HUES48 (cell line): Measurements from ENCODE around the gene ZCCHC9.

Experiments used
- H3K27ac ChIP-seq: one replicate; pipeline ENCODE4 v1.7.0; 2013; ENCODE audit warnings: low read depth, low read length, inconsistent platforms
- H3K27me3 ChIP-seq: 2 replicates; pipeline ENCODE4 v1.6.1; 2013; ENCODE audit warnings: mild to moderate bottlenecking, low read length; ENCODE audit not compliant: control insufficient read depth, insufficient read depth
- H3K36me3 ChIP-seq: 2 replicates; pipeline ENCODE4 v1.6.1; 2013; ENCODE audit warnings: low read length; ENCODE audit not compliant: control insufficient read depth, insufficient read depth
- H3K4me1 ChIP-seq: 2 replicates; pipeline ENCODE4 v1.6.1; 2013; ENCODE audit warnings: mild to moderate bottlenecking, low read length; ENCODE audit not compliant: control insufficient read depth, insufficient read depth
- H3K4me3 ChIP-seq: 2 replicates; pipeline ENCODE4 v1.5.1; 2013; ENCODE audit warnings: mild to moderate bottlenecking, low read depth, low read length
- H3K9ac ChIP-seq: 2 replicates; pipeline ENCODE4 v1.6.1; 2013; ENCODE audit warnings: mild to moderate bottlenecking, low read depth, low read length, moderate library complexity
- H3K9me3 ChIP-seq: 2 replicates; pipeline ENCODE4 v1.6.1; 2013; ENCODE audit warnings: low read length; ENCODE audit not compliant: control insufficient read depth, insufficient read depth

ZCCHC9 gene

DNA sequence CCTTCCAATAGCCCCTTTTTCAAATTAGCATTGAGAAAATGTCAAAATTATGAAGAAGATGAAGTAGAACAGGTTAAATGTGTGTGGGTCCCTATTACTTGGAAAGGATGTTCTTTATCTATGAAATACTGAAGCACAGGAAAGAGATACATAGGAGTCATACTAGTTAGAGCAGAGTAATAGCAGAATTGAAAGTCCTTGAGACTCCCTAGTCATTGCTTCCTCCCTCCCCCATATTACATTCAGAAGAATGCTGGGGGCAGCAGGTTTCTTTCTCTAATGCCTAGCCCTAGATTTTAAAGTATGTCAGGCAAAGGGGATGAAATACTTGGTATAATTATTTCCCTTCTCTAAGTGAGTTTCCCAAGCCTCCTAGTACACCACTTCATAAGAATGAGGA is 4.4 kb downstream of the ZCCHC9 start:
- H3K27me3 ChIP-seq = no peaks in the 10 kb centered on the region
- no peak overlapping the region for H3K4me3 ChIP-seq
- no peak overlapping the region for H3K27ac ChIP-seq
- no peak overlapping the region for H3K9ac ChIP-seq
- H3K36me3 ChIP-seq = peaks cover 30% of the 10 kb centered on the region
- H3K4me1 ChIP-seq = peaks cover 4% of the 10 kb centered on the region; the same call in 1 of the 2 replicates
- no peaks in the 10 kb centered on the region for H3K9me3 ChIP-seq

DNA sequence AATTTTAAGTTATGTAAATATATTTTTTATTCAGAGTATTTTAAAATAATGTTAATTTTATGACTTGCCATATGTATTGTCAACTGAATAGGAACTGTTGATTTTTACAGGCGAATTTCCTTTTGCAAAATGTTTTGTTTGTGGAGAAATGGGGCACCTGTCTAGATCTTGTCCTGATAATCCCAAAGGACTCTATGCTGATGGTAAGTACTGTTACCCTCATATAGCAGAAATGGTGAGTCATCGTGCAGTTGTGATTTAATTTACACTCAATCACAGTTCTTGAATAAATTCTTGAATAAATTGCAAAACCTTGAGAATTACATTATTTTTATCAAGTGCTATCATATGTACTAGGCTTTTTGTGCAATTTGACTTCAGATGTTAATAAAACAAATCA is 7.4 kb downstream of the ZCCHC9 start:
- Histone ChIP-seq H3K27me3 (no peaks in the 10 kb centered on the region), H3K27ac (no peak overlapping the region), H3K4me1 (no peaks in the 10 kb centered on the region), H3K9me3 (no peaks in the 10 kb centered on the region), H3K9ac (no peak overlapping the region), H3K36me3 (peaks cover 60% of the 10 kb centered on the region), H3K4me3 (no peak overlapping the region)

DNA sequence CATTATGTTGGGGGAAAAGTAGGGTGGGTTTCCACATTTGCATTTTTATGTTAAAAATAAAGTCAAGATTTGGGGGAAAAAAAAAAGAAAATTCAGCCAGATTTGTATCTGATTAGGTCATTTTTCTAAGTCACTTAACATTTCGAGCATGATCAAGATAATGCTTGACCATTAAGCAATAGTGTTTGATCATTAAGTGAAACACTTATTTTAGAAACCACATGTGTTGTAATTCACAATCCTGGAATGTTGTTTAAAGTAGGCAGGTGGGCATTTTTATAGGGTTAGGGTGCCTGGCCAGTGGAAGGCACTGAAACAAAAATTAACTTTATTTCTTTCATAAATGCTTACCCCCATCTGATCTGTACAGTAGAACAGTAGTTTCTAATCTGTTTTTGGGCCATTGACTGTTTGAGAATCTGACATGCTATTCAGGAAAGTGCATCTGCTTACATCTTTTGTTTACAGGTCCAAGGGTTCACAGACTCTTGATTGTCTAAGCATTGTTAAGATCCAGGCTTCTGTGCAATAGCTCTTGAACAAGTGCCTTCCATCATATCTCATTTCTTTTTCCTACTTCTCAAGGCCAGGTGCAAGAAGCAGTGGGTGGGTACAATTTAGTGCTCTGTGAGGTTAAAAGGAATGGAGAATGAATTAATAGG is 9.1 kb downstream of the ZCCHC9 start:
- Histone ChIP-seq H3K27me3 (no peaks in the 10 kb centered on the region), H3K9ac (no peak overlapping the region), H3K36me3 (peaks cover 49% of the 10 kb centered on the region), H3K4me1 (peaks cover 7% of the 10 kb centered on the region; the same call in 1 of the 2 replicates), H3K27ac (no peak overlapping the region), H3K9me3 (no peaks in the 10 kb centered on the region), H3K4me3 (no peak overlapping the region)

DNA sequence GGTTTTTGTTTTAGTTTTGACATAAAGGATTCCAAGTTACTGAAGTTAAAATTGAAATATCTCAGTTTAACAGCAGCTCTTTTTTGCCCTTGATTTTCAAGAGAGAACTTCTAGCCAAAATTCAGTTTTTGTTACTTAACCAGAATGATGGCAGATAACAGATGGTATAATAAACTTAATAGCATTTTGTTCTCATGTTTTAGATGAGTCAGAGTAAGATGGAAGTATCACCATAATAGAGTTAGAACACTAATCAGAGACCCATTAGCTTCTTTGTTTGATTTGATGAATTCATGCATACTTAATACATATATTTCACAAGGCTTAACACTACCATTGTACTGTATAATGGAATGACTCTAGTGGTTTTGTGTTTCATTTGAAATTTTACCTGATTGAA is 11.9 kb downstream of the ZCCHC9 start:
- peaks cover 48% of the 10 kb centered on the region for H3K36me3 ChIP-seq
- H3K4me3 ChIP-seq = no peak overlapping the region
- no peak overlapping the region for H3K9ac ChIP-seq
- no peaks in the 10 kb centered on the region for H3K9me3 ChIP-seq
- no peaks in the 10 kb centered on the region for H3K27me3 ChIP-seq
- H3K27ac ChIP-seq = no peak overlapping the region
- H3K4me1 ChIP-seq = peaks cover 20% of the 10 kb centered on the region; the same call in 1 of the 2 replicates

DNA sequence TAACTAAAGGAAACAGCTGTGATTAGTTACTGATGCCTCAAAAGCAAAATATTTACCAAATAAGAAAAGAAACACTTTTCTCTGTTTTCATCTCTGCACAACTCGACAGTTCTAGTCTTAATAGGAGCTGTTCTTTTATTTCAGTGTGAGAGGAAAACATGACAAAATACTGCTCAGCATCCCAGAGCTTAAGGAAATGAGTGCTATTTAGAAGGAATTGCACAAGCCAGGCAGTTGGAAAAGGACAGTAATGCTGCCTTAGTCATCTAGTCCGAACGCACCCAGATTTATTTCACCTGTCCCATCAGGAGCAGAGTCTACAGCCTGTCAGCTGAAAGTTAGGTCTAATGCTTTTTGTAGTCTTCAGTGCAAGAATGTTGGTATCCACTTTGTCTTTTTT is 12.3 kb downstream of the ZCCHC9 start:
- Histone ChIP-seq H3K9me3 (no peaks in the 10 kb centered on the region), H3K4me3 (no peak overlapping the region), H3K4me1 (peaks cover 20% of the 10 kb centered on the region; the same call in 1 of the 2 replicates), H3K9ac (no peak overlapping the region), H3K27me3 (no peaks in the 10 kb centered on the region), H3K36me3 (peaks cover 46% of the 10 kb centered on the region), H3K27ac (no peak overlapping the region)

DNA sequence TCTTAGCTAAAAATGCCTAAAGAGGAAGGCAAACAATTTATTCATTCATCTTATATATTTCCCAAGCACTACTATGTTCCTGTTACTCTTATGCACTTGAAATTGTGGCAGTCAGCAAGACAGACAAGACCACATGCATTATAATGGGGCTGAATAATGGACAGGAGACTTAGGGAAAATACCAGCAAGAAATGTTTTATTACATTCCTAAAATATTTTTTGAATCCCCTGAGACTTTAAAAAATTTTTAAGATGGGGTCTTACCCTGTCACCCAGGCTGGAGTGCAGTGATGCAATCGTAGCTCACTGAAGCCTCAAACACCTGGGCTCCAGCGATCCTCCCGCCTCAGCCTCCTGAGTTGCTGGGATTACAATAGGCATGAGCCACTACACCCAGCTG is 13.2 kb downstream of the ZCCHC9 start:
- Histone ChIP-seq H3K27me3 (no peaks in the 10 kb centered on the region), H3K9ac (no peak overlapping the region), H3K4me1 (peaks cover 20% of the 10 kb centered on the region; the same call in 1 of the 2 replicates), H3K36me3 (peaks cover 37% of the 10 kb centered on the region), H3K4me3 (no peak overlapping the region), H3K9me3 (no peaks in the 10 kb centered on the region), H3K27ac (no peak overlapping the region)

DNA sequence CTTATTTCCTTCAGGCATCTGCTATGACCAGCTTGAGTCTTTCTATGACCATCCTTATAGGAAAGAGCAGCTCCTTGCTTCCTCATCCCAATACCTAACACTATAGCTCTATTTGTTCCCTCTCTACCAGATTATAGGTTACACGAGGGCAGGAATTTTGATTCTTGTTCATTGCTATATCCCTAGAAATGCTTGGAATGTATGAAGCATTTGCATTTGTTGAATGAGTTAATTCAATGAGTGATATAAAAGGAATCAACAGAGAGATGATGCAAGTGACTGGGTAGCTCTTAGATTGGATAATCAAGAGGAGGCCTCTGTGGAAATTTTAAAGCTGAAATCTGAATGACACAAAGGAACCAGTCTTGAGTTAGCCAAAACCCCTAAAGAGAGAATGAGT is 13.9 kb downstream of the ZCCHC9 start:
- Histone ChIP-seq H3K27me3 (no peaks in the 10 kb centered on the region), H3K9me3 (no peaks in the 10 kb centered on the region), H3K36me3 (peaks cover 33% of the 10 kb centered on the region), H3K27ac (no peak overlapping the region), H3K4me3 (no peak overlapping the region), H3K4me1 (peaks cover 20% of the 10 kb centered on the region; the same call in 1 of the 2 replicates), H3K9ac (peak overlapping the region; percentile 16; the same call in 1 of the 2 replicates)

DNA sequence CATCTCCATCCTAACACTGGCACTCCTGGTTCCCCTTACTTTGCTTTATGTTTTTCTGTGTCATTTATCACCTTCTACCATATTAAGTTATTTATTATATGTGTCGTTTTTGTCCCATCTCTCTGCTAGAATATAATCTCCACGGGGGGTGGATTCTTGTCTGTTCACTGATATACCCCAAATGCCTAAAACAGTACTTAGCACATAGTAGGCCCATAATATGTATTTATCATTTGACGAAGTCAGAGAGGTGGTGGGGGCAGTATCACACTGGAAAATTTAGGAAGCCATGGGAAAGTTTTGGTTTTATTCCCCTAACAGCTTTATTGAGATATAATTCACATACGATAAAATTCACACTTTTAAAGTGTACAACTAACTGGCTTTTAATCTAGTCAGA is 14.4 kb downstream of the ZCCHC9 start:
- Histone ChIP-seq H3K4me3 (no peak overlapping the region), H3K4me1 (peaks cover 20% of the 10 kb centered on the region; the same call in 1 of the 2 replicates), H3K9me3 (no peaks in the 10 kb centered on the region), H3K27ac (no peak overlapping the region), H3K36me3 (peaks cover 29% of the 10 kb centered on the region), H3K9ac (no peak overlapping the region), H3K27me3 (no peaks in the 10 kb centered on the region)

DNA sequence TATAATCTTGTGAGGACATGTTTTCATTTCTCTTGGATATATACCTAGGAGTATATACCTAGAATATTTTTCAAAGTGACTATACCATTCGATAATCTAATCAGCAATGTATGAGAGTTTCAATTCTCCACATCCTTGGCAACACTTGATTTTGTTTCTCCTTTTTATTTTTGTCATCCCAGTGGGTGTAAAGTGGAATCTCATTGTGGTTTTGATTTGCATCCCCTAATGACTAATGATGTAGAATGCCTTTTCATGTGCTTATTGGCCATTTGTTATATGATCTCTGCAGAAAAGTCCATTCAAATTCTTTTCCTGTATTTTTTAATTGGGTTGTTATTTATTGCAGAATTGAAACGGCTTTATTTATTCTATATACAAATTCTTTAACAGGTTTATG is 15.2 kb downstream of the ZCCHC9 start:
- Histone ChIP-seq H3K9me3 (no peaks in the 10 kb centered on the region), H3K9ac (no peak overlapping the region), H3K27ac (no peak overlapping the region), H3K36me3 (peaks cover 22% of the 10 kb centered on the region), H3K4me1 (peaks cover 20% of the 10 kb centered on the region; the same call in 1 of the 2 replicates), H3K4me3 (no peak overlapping the region), H3K27me3 (no peaks in the 10 kb centered on the region)

DNA sequence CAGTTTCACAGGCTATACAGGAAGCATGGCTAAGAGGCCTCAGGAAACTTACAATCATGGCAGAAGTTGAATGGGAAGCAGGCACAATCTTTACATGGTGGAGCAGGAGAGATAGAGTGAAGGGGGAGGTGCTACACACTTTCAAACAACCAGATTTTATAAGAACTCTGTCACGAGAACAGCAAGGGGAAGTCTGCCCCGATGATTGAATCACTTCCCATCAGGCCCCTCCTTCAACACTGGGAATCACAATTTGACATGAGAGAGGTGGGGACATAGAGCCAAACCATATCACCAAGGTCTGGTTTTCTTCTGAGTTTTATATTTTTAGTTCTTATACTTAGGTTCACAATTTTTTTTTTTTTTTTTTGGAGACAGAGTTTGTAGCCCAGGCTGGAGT is 16.1 kb downstream of the ZCCHC9 start:
- peaks cover 20% of the 10 kb centered on the region; the same call in 1 of the 2 replicates for H3K4me1 ChIP-seq
- no peak overlapping the region for H3K27ac ChIP-seq
- H3K9ac ChIP-seq = no peak overlapping the region
- peaks cover 13% of the 10 kb centered on the region for H3K36me3 ChIP-seq
- no peaks in the 10 kb centered on the region for H3K27me3 ChIP-seq
- no peaks in the 10 kb centered on the region for H3K9me3 ChIP-seq
- H3K4me3 ChIP-seq = no peak overlapping the region

DNA sequence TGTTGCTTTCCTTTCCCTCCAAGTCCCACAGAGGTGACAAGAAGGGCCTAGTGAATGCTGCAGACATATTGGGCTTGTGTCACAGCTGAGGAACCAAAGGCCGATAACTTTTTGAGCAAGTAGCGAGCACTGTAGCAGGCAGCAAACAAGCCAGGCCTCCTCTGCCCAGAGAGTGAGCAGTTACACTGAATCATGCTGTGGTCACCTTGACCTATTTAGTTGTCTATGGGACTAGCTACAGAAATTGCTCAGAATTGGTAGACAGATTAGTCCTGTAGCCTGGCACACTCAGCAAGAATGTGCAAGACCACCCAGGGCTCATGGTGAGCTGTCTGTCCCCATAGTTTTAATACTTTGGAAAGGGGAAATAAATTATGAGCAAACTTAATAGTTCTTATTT is 25.2 kb downstream of the ZCCHC9 start:
- H3K4me3 ChIP-seq = no peak overlapping the region
- no peaks in the 10 kb centered on the region for H3K36me3 ChIP-seq
- H3K27me3 ChIP-seq = no peaks in the 10 kb centered on the region
- H3K9me3 ChIP-seq = no peaks in the 10 kb centered on the region
- H3K9ac ChIP-seq = no peak overlapping the region
- H3K4me1 ChIP-seq = peaks cover 24% of the 10 kb centered on the region
- no peak overlapping the region for H3K27ac ChIP-seq
